ENCODE results near the gene DNAH8. TPM values are rescaled to one million over a fixed set of nuclear protein-coding genes. Genes with fewer than 3 reads are reported as not detected.

DNAH8 gene
- total RNA-seq, 1 donor from 2014 or later: 0.05 TPM

DNA sequence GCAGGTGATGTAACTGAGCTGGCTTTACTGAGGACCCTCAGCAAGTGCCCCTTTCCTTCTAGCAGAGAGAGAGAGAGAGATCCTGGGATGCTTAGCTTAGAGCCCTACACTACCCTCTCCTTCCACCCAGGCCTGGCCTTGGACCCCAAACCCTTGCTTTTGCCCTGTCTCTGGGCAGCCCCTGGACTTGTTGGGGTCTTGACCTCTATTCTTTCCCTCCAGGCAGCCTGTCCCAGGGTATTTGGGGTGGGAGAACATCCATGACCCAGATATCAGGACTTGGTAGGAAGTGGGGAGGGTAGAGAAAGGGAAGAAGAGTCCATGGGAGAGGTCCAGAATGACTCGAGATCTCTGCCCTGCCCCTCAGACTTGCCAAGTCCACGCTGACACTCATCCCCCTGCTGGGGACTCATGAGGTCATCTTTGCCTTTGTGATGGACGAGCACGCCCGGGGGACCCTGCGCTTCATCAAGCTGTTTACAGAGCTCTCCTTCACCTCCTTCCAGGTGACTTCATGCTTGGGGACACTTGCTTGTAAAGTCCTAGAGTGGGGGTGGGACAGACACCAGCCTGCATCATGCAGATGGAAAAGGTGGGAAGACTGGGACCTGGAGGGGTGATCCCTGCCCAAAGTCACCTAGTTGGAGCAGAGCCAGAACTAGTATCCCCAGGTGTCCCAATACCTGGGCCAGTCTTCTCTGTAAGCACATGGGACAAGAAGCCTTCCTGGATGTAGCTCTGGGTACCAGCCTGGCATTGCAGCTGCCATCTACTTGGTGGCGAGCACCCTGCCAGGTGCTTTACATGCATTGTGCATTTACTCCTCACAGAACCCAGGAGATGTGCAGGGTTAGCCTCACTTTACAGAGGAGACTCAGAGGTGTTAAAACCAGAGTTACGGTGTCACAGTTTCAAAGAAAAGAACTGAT is 364.4 kb downstream of the DNAH8 start:
- H3K4me1 Mint-ChIP-seq (ENCODE audit: low read depth): no peaks in the 10 kb centered on the region
- H3K36me3 Mint-ChIP-seq (ENCODE audit: low read depth): no peaks in the 10 kb centered on the region
- H3K27ac Mint-ChIP-seq (ENCODE audit: unreplicated experiment): no peak overlapping the region
- peaks cover 29% of the 10 kb centered on the region for H3K27me3 Mint-ChIP-seq (ENCODE audit: low read depth)
- no peak overlapping the region for H3K4me3 Mint-ChIP-seq (ENCODE audit: unreplicated experiment)
- DNase-seq (ENCODE audit: low spot score): no peak
- TF ChIP-seq, protein P1, sequence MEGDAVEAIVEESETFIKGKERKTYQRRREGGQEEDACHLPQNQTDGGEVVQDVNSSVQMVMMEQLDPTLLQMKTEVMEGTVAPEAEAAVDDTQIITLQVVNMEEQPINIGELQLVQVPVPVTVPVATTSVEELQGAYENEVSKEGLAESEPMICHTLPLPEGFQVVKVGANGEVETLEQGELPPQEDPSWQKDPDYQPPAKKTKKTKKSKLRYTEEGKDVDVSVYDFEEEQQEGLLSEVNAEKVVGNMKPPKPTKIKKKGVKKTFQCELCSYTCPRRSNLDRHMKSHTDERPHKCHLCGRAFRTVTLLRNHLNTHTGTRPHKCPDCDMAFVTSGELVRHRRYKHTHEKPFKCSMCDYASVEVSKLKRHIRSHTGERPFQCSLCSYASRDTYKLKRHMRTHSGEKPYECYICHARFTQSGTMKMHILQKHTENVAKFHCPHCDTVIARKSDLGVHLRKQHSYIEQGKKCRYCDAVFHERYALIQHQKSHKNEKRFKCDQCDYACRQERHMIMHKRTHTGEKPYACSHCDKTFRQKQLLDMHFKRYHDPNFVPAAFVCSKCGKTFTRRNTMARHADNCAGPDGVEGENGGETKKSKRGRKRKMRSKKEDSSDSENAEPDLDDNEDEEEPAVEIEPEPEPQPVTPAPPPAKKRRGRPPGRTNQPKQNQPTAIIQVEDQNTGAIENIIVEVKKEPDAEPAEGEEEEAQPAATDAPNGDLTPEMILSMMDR (IDR thresholded peaks at IDR 0.05): no peak
- no peaks in the 10 kb centered on the region for H3K9me3 Mint-ChIP-seq (ENCODE audit: low read depth)

Other genes with a start within 250 kb of the DNAH8 start
- gene BTBD9, start 75.4 kb upstream of the DNAH8 start, total RNA-seq: 14.0 to 15.3 TPM (median 14.8 TPM) in 3 replicates
- 71.0 to 77.7 TPM (median 76.1 TPM) in 3 replicates for gene GLO1, start 12.2 kb upstream of the DNAH8 start, total RNA-seq

All from chondrocyte (in vitro differentiated cells).